Measurements from ENCODE around the gene FGD2. TPM values are rescaled to one million over a fixed set of nuclear protein-coding genes. Genes with fewer than 3 reads are reported as not detected.

FGD2 gene
- total and polyA plus RNA-seq, 2 donors (not counting 3 experiments of a cell fraction or from before 2014, with no cell fraction given), result not detected

DNA sequence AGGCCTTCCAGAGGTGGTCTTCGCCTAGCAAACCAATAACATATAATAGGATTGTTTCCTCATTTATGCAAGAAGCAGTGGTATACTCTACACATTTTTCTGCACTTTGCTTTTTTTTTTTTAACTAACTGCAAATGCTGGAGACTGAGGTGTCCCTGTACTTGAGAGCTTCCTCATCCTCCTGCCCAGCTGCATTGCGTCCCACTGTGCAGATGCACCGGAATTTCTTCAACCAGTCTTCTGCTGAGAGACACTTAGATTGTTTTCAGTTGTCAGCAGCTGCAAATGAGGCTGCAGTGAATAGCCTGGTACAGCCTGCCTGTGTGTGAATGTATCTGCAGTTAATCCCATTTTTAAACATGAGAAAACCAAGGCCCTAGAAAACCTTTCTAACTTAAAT lies 11.5 kb downstream of the FGD2 start:
- TF ChIP-seq POLR2AphosphoS5 (IDR thresholded peaks at IDR 0.05; ENCODE audit: insufficient read depth, low read depth, low read length) (no peak), GATA2 (IDR thresholded peaks at IDR 0.05; ENCODE audit: insufficient read depth, insufficient read length, low read depth, low read length) (no peak), EZH2 (IDR thresholded peaks at IDR 0.05; ENCODE audit: borderline replicate concordance, low read depth, low read length, severe bottlenecking) (no peak), MYC (IDR thresholded peaks at IDR 0.05; ENCODE audit: low read depth, low read length) (no peak), FOS (IDR thresholded peaks at IDR 0.05; ENCODE audit: borderline replicate concordance, insufficient read depth, low read length) (no peak), POLR2A (IDR thresholded peaks at IDR 0.05; ENCODE audit: low read depth, low read length) (no peak), JUN (IDR thresholded peaks at IDR 0.05; ENCODE audit: borderline replicate concordance, insufficient read depth, insufficient read length, low read depth) (no peak)
- TF ChIP-seq, protein P1, sequence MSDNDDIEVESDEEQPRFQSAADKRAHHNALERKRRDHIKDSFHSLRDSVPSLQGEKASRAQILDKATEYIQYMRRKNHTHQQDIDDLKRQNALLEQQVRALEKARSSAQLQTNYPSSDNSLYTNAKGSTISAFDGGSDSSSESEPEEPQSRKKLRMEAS (IDR thresholded peaks at IDR 0.05; ENCODE audit: insufficient read depth, insufficient read length), result no peak
- TF ChIP-seq, protein P2, sequence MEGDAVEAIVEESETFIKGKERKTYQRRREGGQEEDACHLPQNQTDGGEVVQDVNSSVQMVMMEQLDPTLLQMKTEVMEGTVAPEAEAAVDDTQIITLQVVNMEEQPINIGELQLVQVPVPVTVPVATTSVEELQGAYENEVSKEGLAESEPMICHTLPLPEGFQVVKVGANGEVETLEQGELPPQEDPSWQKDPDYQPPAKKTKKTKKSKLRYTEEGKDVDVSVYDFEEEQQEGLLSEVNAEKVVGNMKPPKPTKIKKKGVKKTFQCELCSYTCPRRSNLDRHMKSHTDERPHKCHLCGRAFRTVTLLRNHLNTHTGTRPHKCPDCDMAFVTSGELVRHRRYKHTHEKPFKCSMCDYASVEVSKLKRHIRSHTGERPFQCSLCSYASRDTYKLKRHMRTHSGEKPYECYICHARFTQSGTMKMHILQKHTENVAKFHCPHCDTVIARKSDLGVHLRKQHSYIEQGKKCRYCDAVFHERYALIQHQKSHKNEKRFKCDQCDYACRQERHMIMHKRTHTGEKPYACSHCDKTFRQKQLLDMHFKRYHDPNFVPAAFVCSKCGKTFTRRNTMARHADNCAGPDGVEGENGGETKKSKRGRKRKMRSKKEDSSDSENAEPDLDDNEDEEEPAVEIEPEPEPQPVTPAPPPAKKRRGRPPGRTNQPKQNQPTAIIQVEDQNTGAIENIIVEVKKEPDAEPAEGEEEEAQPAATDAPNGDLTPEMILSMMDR (IDR thresholded peaks at IDR 0.05; ENCODE audit: extremely low read depth in 1 of 2, insufficient read depth in 1 of 2, low read depth in 1 of 2, low read length in 2 of 2), result no peak
- H3K36me3 ChIP-seq (ENCODE audit: control insufficient read depth in 2 of 2, extremely low read depth in 1 of 2, insufficient read depth in 2 of 2, low read length in 2 of 2), result no peaks in the 10 kb centered on the region
- H4K20me1 ChIP-seq (replicated peaks; ENCODE audit: control insufficient read depth, extremely low read depth, insufficient read depth, low read length), result no peaks in the 10 kb centered on the region
- no peaks in the 10 kb centered on the region for H3K9me3 ChIP-seq (replicated peaks; ENCODE audit: control insufficient read depth, insufficient read depth, low read length)
- no peaks in the 10 kb centered on the region for H3K9me1 ChIP-seq (replicated peaks; ENCODE audit: control insufficient read depth, extremely low read depth, insufficient read depth, low read length)
- DNase-seq (ENCODE audit: low read depth, low spot score) (no peak), FAIRE-seq (no peak)
- intact Hi-C loops (cut with micrococcal nuclease) (no loop called here), dilution Hi-C loops (cut with MboI; ENCODE audit: extremely low pct_ligation_motif_present, low sequenced_read_pairs) (no loop called here)
- H3K4me2 ChIP-seq (ENCODE audit: insufficient read depth, low read length), result no peak overlapping the region
- H3K4me3 ChIP-seq (replicated peaks in 1 of 3; ENCODE audit: insufficient read depth in 1 of 3, low read depth in 1 of 3, low read length in 3 of 3), result no peak overlapping the region
- H3K27me3 ChIP-seq (ENCODE audit: control insufficient read depth in 2 of 2, insufficient read depth in 2 of 2, low read length in 2 of 2), result no peaks in the 10 kb centered on the region
- BruUV-seq (replicated peaks), result no TSS peak
- H3K9ac ChIP-seq (replicated peaks; ENCODE audit: extremely low read depth, insufficient read depth, low read length), result no peak overlapping the region
- CTCF ChIA-PET, result interaction anchor here (0.8 to 10.6 kb wide), 13 partner anchors 8 to 402 kb away, joined by 3 to 330 read pairs (median 39); partner anchors contain the start of genes C6orf89 and PIM1
- H3K79me2 ChIP-seq (ENCODE audit: control insufficient read depth, insufficient read depth, low read length), result no peaks in the 10 kb centered on the region
- H2AFZ ChIP-seq (ENCODE audit: low read depth, low read length), result no peak overlapping the region
- H3K4me1 ChIP-seq (ENCODE audit: control insufficient read depth, extremely low read depth, insufficient read depth, low read length), result peaks cover 3% of the 10 kb centered on the region
- POLR2A ChIA-PET, result no interaction called here
- no peak overlapping the region for H3K27ac ChIP-seq (ENCODE audit: insufficient read depth, low read depth, low read length)

Measured in endothelial cell of umbilical vein (primary cell).